NOMO-1 treated with dmso at 0.1 percent for 144 hours (cell line): Measurements from ENCODE around the gene RAD9B.
A peak's percentile ranks its signal among the peaks of the same experiment; 100 is the strongest.
"Not testable (repeated sequence)": the region's sequence is repeated elsewhere in the genome, so short reads cannot be mapped to it uniquely, and the experiment has no call there.

ENCODE experiments used
- DNase-seq: peaks from one replicate; lab custom pipeline; 2025; ENCODE audit not compliant: unreplicated experiment; lab: John Stamatoyannopoulos, UW

Gene RAD9B

GRCh38 chr12:110501752-110502738 is at the start of gene RAD9B, which contains the start of gene VPS29:
TSS of gene RAD9B (plus strand) at chr12:110502331. CDS start at chr12:110502338, 7 bp downstream.
TSS of gene VPS29 (minus strand) at chr12:110502111. CDS start at chr12:110502051, 60 bp downstream.
- peak; percentile 99 for DNase-seq

- no peak for DNase-seq
Measured at GRCh38 chr12:110453569-110454296, 48.4 kb upstream of the RAD9B start.

GRCh38 chr12:110458756-110459155 is 43.4 kb upstream of the RAD9B start:
- DNase-seq = no peak

- not testable (repeated sequence) for DNase-seq
Measured at GRCh38 chr12:110461189-110461588, 40.9 kb upstream of the RAD9B start.

- no peak for DNase-seq
Measured at GRCh38 chr12:110465024-110465423, 37.1 kb upstream of the RAD9B start.

GRCh38 chr12:110465765-110466164 is 36.4 kb upstream of the RAD9B start:
- not testable (repeated sequence) for DNase-seq

GRCh38 chr12:110466791-110467190 is 35.3 kb upstream of the RAD9B start:
- DNase-seq = no peak

GRCh38 chr12:110467847-110468213 is 34.3 kb upstream of the RAD9B start:
- DNase-seq = no peak

GRCh38 chr12:110468214-110469048 is 33.7 kb upstream of the RAD9B start, which contains the start of the genes FAM216A and GPN3:
TSS of gene FAM216A (plus strand) at chr12:110468845. CDS start at chr12:110468876, 31 bp downstream.
TSS of gene GPN3 (minus strand) at chr12:110468257. CDS start at chr12:110468203, 54 bp downstream.
- DNase-seq = peak; percentile 99

GRCh38 chr12:110475426-110475825 is 26.7 kb upstream of the RAD9B start:
- DNase-seq = no peak

GRCh38 chr12:110498984-110499706 is 3.0 kb upstream of the RAD9B start:
- peak; percentile 53 for DNase-seq

- peak; percentile 66 for DNase-seq
Measured at GRCh38 chr12:110501399-110501751, 756 bp upstream of the RAD9B start.

- DNase-seq = no peak
Measured at GRCh38 chr12:110503432-110503831, 1.3 kb downstream of the RAD9B start.

- no peak for DNase-seq
Measured at GRCh38 chr12:110505332-110505731, 3.2 kb downstream of the RAD9B start.

GRCh38 chr12:110508071-110508586 is 6.0 kb downstream of the RAD9B start:
- no peak for DNase-seq

- DNase-seq = no peak
Measured at GRCh38 chr12:110513842-110514241, 11.7 kb downstream of the RAD9B start.

GRCh38 chr12:110514363-110514762 is 12.2 kb downstream of the RAD9B start:
- DNase-seq = no peak

- no peak for DNase-seq
Measured at GRCh38 chr12:110516995-110517394, 14.9 kb downstream of the RAD9B start.

GRCh38 chr12:110518014-110518413 is 15.9 kb downstream of the RAD9B start:
- not testable (repeated sequence) for DNase-seq
